Measurements from ENCODE around the gene CLDN14. TPM values are rescaled to one million over a fixed set of nuclear protein-coding genes. Genes with fewer than 3 reads are reported as not detected.

The CLDN14 gene
- total RNA-seq, 1 donor from 2014 or later: not detected

DNA sequence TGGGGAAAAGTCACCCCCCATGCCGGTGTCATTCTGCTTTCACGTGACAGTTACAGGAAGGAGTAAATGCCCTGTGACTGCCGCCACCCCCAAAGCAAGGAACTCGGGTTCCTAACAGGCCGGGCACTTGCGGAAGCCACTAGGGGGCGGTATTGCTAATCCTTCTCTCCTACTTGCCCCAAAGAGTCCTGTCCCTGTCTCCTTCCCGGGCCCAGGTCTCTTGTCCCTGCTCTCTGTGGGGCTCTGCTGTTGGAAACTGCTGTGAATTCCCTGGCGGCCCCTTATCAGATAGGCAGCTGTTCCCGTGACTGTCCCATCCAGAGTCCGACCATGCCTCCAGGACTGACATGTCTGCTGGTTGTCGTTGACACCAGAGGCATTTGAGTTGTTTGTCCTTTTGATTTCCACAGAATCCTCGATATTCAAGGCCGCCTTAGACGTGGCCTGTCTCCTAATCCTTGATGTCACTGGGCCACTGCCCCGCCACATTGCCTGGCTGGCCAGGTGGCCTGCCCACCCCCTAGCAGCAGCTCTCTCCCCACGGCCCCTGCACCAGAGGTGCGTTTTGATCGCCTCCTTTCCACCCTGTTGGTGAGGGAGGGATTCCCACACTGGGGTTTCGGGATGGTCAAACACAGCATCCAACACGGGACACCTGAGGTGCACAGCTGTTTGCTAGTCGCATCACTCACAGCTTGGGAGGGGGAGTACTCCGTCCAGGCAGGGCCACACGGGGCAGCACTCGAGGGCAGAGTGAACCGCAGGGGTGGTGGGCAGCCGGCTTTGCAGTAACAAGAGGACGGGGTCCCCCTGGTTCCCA is 57.4 kb downstream of the CLDN14 start:
- no peak overlapping the region for H3K27ac ChIP-seq
- Mint-ChIP-seq H3K27ac (no peak overlapping the region), H3K27me3 (ENCODE audit: insufficient read depth, low read depth) (no peaks in the 10 kb centered on the region), H3K4me1 (peaks cover 5% of the 10 kb centered on the region), H3K9me3 (no peaks in the 10 kb centered on the region), H3K4me3 (no peak overlapping the region), H3K36me3 (peaks cover 7% of the 10 kb centered on the region)
- peak; percentile 79 for DNase-seq (ENCODE audit: low spot score)
- H3K4me3 ChIP-seq: no peak overlapping the region
- H3K9me3 ChIP-seq (ENCODE audit: low read depth): no peaks in the 10 kb centered on the region
- no peak for TF ChIP-seq EZH2phosphoT487 (IDR thresholded peaks at IDR 0.05)
- TF ChIP-seq, protein P1, sequence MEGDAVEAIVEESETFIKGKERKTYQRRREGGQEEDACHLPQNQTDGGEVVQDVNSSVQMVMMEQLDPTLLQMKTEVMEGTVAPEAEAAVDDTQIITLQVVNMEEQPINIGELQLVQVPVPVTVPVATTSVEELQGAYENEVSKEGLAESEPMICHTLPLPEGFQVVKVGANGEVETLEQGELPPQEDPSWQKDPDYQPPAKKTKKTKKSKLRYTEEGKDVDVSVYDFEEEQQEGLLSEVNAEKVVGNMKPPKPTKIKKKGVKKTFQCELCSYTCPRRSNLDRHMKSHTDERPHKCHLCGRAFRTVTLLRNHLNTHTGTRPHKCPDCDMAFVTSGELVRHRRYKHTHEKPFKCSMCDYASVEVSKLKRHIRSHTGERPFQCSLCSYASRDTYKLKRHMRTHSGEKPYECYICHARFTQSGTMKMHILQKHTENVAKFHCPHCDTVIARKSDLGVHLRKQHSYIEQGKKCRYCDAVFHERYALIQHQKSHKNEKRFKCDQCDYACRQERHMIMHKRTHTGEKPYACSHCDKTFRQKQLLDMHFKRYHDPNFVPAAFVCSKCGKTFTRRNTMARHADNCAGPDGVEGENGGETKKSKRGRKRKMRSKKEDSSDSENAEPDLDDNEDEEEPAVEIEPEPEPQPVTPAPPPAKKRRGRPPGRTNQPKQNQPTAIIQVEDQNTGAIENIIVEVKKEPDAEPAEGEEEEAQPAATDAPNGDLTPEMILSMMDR (IDR thresholded peaks at IDR 0.05): peak; percentile 76
- no peak overlapping the region for H3K9ac ChIP-seq
- H3K79me2 ChIP-seq (ENCODE audit: low read depth): no peaks in the 10 kb centered on the region
- no peaks in the 10 kb centered on the region for H3K36me3 ChIP-seq
- H3F3A ChIP-seq (ENCODE audit: low read depth): peaks cover 12% of the 10 kb centered on the region
- H3K4me1 ChIP-seq: peaks cover 5% of the 10 kb centered on the region
- H2AFZ ChIP-seq (replicated peaks): no peak overlapping the region
- no peaks in the 10 kb centered on the region for H3K27me3 ChIP-seq
- no peaks in the 10 kb centered on the region for H4K20me1 ChIP-seq (ENCODE audit: low read depth)
- no peak overlapping the region for H3K4me2 ChIP-seq

DNA sequence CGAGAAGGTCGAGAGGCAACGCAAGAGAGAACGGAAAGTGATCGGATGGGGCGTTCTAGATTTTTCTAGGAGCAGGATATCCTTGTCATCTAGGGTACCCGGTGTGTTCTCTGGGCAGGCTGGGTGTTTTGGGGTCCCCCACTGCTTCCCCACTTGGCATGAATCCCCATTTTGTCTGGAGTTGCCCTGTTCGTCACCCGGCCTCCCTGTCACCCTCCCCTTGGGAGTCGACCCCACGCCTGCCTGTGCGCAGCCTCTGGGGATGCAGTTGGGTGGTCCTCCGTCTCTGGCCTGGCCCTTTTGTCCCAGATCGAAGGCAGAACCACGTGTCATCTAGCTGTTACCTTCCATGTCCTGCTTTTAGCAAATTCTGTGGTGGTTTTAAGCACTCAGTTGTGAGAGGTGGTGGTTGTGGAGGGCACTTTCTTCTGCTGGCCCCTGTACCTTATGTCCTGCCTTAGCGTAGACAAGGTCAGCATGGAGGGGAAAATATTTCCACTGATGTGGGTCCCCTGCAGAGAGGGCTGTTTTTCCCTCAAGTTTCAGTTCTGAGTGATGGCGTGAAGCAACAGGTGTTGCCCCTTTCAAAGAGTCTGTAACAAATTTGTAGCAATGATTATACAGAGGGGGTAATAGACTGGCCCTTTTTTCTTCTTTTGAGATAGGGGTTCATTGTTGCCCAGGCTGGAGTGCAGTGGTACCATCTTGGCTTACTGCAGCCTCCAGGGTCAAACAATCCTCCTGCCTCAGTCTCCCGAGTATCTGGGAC is 59.2 kb downstream of the CLDN14 start:
- DNase-seq (ENCODE audit: low spot score): no peak
- no peaks in the 10 kb centered on the region for H3K27me3 ChIP-seq
- H3F3A ChIP-seq (ENCODE audit: low read depth): peaks cover 12% of the 10 kb centered on the region
- Mint-ChIP-seq H3K9me3 (no peaks in the 10 kb centered on the region), H3K36me3 (peaks cover 10% of the 10 kb centered on the region), H3K27ac (no peak overlapping the region), H3K27me3 (ENCODE audit: insufficient read depth, low read depth) (no peaks in the 10 kb centered on the region), H3K4me1 (peaks cover 5% of the 10 kb centered on the region), H3K4me3 (no peak overlapping the region)
- no peak overlapping the region for H3K4me3 ChIP-seq
- H3K79me2 ChIP-seq (ENCODE audit: low read depth): no peaks in the 10 kb centered on the region
- no peak overlapping the region for H3K9ac ChIP-seq
- no peak for TF ChIP-seq EZH2phosphoT487 (IDR thresholded peaks at IDR 0.05)
- no peak for TF ChIP-seq EZH2 (IDR thresholded peaks at IDR 0.05)
- H3K4me2 ChIP-seq: no peak overlapping the region
- H3K4me1 ChIP-seq: peaks cover 5% of the 10 kb centered on the region
- H2AFZ ChIP-seq (replicated peaks): no peak overlapping the region
- H3K27ac ChIP-seq: no peak overlapping the region
- H3K36me3 ChIP-seq: peaks cover 5% of the 10 kb centered on the region
- H3K9me3 ChIP-seq (ENCODE audit: low read depth): no peaks in the 10 kb centered on the region
- no peaks in the 10 kb centered on the region for H4K20me1 ChIP-seq (ENCODE audit: low read depth)

DNA sequence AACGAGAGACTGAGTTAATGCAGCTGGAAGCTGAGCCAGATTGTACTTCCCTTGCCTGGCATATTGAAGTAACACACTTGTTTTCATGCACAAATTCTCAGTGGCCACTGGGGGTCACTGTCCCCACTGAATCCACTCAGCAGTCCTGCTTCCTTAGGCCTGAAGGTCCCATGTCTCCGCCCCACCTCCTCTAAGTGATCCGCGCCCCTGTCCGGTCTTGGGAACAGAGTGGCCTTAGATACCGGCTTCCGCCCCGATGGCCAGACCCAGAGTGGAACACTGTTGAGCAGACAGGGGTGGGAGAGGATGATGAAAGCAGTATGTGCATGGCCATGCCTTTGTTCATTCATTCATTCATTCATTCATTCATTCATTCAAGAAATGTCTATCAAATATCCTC is 59.9 kb downstream of the CLDN14 start:
- peaks cover 2% of the 10 kb centered on the region for H4K20me1 ChIP-seq (ENCODE audit: low read depth)
- H3K36me3 Mint-ChIP-seq: peaks cover 12% of the 10 kb centered on the region
- no peaks in the 10 kb centered on the region for H3K27me3 Mint-ChIP-seq (ENCODE audit: insufficient read depth, low read depth)

More for the DNA sequence above, 59.9 kb downstream of the CLDN14 start:
- H3K4me1 Mint-ChIP-seq: peaks cover 5% of the 10 kb centered on the region
- Histone ChIP-seq H3K4me1 (peaks cover 7% of the 10 kb centered on the region), H3F3A (ENCODE audit: low read depth) (peaks cover 12% of the 10 kb centered on the region), H3K9me3 (ENCODE audit: low read depth) (no peaks in the 10 kb centered on the region), H3K27me3 (no peaks in the 10 kb centered on the region), H3K27ac (no peak overlapping the region), H3K4me3 (no peak overlapping the region), H2AFZ (replicated peaks) (no peak overlapping the region), H3K9ac (no peak overlapping the region), H3K79me2 (ENCODE audit: low read depth) (no peaks in the 10 kb centered on the region), H3K36me3 (peaks cover 5% of the 10 kb centered on the region), H3K4me2 (no peak overlapping the region)
- no peak overlapping the region for H3K4me3 Mint-ChIP-seq
- no peaks in the 10 kb centered on the region for H3K9me3 Mint-ChIP-seq
- H3K27ac Mint-ChIP-seq: no peak overlapping the region
- peak; percentile 88 for DNase-seq (ENCODE audit: low spot score)
- TF ChIP-seq, protein P1 (IDR thresholded peaks at IDR 0.05): peak; percentile 80
- TF ChIP-seq EZH2phosphoT487 (IDR thresholded peaks at IDR 0.05): no peak

All from neural progenitor cell (in vitro differentiated cells).